Measurements from ENCODE around the gene PBXIP1. TPM values are rescaled to one million over a fixed set of nuclear protein-coding genes. Genes with fewer than 3 reads are reported as not detected.
"Not testable (repeated sequence)": the region's sequence is repeated elsewhere in the genome, so short reads cannot be mapped to it uniquely, and the experiment has no call there.

Gene PBXIP1
- total RNA-seq, 3 donors from 2014 or later: 35.6 to 146 (median 49.4) TPM

DNA sequence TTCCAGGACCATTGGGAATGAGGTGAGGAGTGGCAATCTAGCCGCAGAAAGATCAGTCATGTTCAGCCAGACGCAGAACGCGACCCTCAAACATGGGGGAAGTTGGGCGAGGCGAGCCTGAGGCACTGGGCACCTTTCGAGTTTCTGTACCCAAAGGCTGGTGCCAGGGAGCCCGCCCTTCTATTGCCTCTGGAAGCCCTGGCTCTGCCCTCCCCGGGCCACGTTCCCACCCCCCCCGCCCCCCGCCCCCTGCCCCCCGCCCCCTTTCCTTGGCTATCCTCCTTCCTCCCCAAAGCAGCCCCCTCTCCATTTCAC is 44.5 kb upstream of the PBXIP1 start:
- no peaks in the 10 kb centered on the region for H3K9me3 ChIP-seq
- no peak for ATAC-seq
- DNase-seq: peak; percentile 67 to 74 (median 70)
- H3K4me1 ChIP-seq (ENCODE audit: low read depth): peaks cover 31% of the 10 kb centered on the region
- no peak overlapping the region for H3K4me3 ChIP-seq
- intact Hi-C loops (cut with DNase I, micrococcal nuclease): no loop called here
- TF ChIP-seq, protein P1, sequence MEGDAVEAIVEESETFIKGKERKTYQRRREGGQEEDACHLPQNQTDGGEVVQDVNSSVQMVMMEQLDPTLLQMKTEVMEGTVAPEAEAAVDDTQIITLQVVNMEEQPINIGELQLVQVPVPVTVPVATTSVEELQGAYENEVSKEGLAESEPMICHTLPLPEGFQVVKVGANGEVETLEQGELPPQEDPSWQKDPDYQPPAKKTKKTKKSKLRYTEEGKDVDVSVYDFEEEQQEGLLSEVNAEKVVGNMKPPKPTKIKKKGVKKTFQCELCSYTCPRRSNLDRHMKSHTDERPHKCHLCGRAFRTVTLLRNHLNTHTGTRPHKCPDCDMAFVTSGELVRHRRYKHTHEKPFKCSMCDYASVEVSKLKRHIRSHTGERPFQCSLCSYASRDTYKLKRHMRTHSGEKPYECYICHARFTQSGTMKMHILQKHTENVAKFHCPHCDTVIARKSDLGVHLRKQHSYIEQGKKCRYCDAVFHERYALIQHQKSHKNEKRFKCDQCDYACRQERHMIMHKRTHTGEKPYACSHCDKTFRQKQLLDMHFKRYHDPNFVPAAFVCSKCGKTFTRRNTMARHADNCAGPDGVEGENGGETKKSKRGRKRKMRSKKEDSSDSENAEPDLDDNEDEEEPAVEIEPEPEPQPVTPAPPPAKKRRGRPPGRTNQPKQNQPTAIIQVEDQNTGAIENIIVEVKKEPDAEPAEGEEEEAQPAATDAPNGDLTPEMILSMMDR (IDR thresholded peaks at IDR 0.05): no peak
- H3K36me3 ChIP-seq (ENCODE audit: low read depth): no peaks in the 10 kb centered on the region

DNA sequence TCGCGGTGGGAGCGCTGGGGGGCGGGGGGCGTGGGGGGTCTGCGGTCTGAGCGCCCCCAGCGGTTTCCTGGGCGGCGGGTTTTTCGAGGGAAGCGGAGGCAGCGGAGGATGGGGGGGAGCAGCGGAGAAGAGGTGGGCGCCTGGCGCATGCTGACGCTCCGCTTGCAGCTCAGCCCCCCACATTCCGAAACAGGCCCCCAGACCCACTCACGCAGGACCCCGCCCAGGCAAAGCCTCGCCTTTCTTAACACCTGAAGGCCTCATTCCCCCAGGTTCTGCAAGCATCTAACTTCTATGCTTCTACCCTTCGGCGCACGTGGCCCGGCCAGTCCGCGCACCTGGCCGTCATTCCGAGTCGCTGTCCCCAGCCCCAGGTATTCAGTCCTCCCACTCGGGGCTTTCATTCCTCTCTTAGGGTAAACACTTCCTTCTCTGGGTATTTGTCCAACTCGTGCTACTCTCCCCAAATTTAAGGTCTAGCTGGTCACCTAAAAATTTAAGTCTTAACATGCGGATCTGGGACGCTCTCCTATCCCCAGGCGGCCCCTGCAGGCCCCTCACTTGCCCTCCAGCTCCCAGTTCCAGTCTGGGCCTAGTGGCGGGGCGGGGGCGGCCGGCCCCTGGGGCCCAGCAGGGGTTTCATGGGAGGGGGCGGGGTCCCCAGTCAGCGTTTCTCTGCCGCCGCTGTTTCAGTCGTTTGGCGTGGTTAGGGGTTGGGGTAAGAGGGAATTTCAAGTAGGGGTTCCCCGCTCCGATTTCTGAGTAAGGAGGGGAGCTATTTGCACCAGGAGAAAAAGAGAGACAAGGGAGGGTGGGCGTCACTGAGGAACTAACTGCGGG is 43.9 kb upstream of the PBXIP1 start:
- ATAC-seq (no peak), DNase-seq (peak; percentile 59 to 78 (median 68))
- TF ChIP-seq, protein P1 (IDR thresholded peaks at IDR 0.05): no peak
- Histone ChIP-seq H3K9me3 (no peaks in the 10 kb centered on the region), H3K4me3 (no peak overlapping the region), H3K4me1 (ENCODE audit: low read depth) (peaks cover 25% of the 10 kb centered on the region), H3K36me3 (ENCODE audit: low read depth) (no peaks in the 10 kb centered on the region)
- intact Hi-C loops (cut with DNase I, micrococcal nuclease): no loop called here

DNA sequence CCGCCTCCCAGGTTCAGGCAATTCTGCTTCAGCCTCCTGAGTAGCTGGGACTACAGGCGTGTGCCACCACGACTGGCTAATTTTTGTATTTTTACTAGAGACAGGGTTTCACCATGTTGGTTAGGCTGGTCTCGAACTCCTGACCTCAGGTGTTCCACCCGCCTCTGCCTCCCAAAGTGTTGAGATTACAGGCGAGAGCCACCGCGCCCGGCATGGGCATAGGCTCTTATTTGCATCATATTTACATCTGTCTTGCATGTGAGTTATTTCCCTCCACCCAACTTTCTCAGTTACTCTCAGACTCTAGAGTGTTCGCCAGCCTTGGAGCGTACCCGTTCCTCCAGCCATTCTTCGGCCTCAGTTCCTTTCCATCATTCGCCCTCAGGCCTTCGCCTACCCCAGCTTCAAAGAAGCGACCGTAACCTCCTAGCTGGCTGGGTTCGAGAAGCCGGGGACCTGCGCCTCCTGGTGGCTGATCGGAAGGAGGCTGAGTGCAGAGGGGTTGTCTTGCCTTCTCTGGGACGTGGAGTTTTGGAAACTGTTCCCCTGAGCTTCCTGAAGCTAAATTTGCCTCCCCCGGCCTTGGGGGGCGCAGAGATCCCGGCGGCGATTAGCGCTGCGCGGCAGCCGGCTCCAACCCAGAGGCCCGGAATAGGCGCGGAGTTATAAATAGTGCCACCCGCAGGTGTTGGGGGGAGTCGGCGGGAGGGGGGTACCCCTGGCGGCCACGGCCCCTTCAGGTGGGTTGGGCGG is 43.1 kb upstream of the PBXIP1 start:
- ATAC-seq (no peak), DNase-seq (peak; percentile 75 to 82 (median 78))
- intact Hi-C loops (cut with DNase I, micrococcal nuclease): no loop called here
- TF ChIP-seq, protein P1 (IDR thresholded peaks at IDR 0.05): peak; percentile 57
- H3K36me3 ChIP-seq (ENCODE audit: low read depth): no peaks in the 10 kb centered on the region
- peaks cover 19% of the 10 kb centered on the region for H3K4me1 ChIP-seq (ENCODE audit: low read depth)
- H3K4me3 ChIP-seq: no peak overlapping the region
- no peaks in the 10 kb centered on the region for H3K9me3 ChIP-seq

DNA sequence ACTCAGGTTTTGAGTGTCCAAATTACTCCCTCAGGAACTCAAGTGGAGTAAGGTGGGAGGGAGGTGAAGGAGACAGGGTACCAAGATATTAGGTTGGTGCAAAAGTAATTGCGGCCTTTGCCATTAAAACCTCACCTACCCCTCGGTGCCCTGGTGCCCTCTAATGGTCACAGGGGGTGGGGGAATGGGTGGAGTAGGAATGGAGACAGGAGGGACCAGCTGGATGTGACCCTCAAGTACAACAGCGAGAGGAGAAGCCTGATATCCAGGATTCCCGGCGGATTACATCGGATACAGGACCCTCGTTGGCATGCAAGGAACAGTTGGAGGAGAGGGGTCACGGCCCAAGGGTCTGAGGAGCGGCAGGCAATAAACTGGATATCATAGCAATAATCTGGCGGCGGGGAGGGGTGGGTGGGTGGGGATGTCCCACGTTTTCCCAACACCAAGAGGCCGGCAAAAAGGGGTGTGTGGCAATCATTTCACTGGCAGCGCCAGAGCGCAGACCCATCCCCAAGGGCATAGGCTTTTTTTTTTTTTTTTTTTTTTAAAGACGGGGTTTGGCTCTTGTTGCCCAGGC is 42.4 kb upstream of the PBXIP1 start:
- Histone ChIP-seq H3K36me3 (ENCODE audit: low read depth) (no peaks in the 10 kb centered on the region), H3K4me1 (ENCODE audit: low read depth) (peaks cover 19% of the 10 kb centered on the region), H3K9me3 (no peaks in the 10 kb centered on the region), H3K4me3 (no peak overlapping the region)
- intact Hi-C loops (cut with DNase I, micrococcal nuclease): no loop called here
- ATAC-seq: no peak
- TF ChIP-seq, protein P1 (IDR thresholded peaks at IDR 0.05): no peak
- DNase-seq: peak in 1 of 3 donors; percentile 40

DNA sequence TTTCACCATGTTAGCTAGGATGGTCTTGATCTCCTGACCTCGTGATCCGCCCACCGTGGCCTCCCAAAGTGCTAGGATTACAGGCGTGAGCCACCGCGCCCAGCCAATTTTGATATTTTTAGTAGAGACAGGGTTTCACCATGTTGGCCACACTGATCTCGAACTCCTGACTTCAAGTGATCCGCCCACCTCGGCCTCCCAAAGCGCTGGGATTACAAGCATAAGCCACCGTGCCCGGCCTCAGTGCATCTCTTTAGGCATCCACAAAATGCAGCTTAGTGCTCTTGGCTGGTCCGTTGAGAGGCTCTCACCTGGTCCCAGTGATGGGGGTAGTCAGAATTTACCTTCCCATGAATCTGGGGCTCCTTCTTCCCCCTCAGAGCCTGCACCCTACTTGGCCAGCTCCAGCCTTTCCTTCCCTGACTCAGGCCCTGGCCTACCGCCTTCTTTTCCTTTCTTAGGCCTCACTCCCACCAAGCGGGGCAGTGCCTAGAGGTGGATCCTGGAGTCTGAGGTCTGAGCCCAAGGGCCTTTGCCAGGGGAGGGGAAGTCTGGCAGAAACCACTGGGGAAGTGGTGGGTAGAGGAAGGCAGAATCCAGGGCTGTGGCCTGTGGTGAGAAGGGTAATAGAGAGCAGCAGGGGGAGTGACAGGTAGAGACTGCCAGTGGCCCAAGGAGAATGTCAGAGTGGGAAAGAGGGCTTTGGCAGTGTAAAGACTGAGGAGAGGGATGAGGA is 41.2 kb upstream of the PBXIP1 start:
- no peak overlapping the region for H3K4me3 ChIP-seq
- ATAC-seq (no peak), DNase-seq (peak in 1 of 3 donors; percentile 41)
- intact Hi-C loops (cut with DNase I, micrococcal nuclease): no loop called here
- peaks cover 19% of the 10 kb centered on the region for H3K4me1 ChIP-seq (ENCODE audit: low read depth)
- no peaks in the 10 kb centered on the region for H3K36me3 ChIP-seq (ENCODE audit: low read depth)
- no peaks in the 10 kb centered on the region for H3K9me3 ChIP-seq
- TF ChIP-seq, protein P1 (IDR thresholded peaks at IDR 0.05): no peak

DNA sequence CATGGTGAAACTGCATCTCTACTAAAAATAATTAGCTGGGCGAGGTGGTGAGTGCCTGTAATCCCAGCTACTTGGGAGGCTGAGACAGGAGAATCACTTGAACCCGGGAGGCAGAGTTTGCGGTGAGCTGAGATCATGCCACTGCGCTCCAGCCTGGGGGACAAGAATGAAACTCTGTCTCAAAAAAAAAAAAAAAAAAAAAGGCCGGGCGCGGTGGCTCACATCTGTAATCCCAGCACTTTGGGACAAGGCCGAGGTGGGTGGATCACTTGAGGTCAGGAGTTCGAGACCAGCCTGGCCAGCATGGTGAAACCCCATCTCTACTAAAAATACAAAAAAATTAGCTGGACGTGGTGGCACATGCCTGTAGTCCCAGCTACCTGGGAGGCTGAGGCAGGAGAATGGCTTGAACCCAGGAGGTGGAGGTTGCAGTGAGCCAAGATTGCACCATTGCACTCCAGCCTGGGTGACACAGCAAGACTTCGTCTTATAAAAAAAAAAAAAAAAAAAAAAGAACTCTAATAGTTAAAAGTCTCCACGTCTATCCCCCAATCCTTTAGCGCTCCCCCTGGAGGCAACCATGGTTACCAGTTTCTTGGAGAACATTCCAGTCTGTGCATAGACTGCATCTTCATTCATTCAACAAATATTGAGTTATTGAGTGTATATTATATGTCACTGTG is 39.5 kb upstream of the PBXIP1 start:
- H3K4me1 ChIP-seq (ENCODE audit: low read depth): peaks cover 19% of the 10 kb centered on the region
- H3K9me3 ChIP-seq; ATAC-seq; H3K4me3 ChIP-seq; H3K36me3 ChIP-seq (ENCODE audit: low read depth); intact Hi-C loops (cut with DNase I, micrococcal nuclease): not testable (repeated sequence)
- peak; percentile 20 to 74 (median 41) for DNase-seq
